HepG2 (cell line): ENCODE data around the gene SEMA7A. TPM values are rescaled to one million over a fixed set of nuclear protein-coding genes. Genes with fewer than 3 reads are reported as not detected.

Experiments
- TBP ChIP-seq: sonication (generic); formaldehyde crosslinking; IDR thresholded peaks from 2 replicates; pipeline ENCODE4 v1.5.0; 2020; ENCODE audit warnings: missing genetic modification reagents
- TSC22D2 ChIP-seq: sonication (generic); formaldehyde crosslinking; IDR thresholded peaks from 2 replicates; pipeline ENCODE4 v1.5.1; 2020; ENCODE audit warnings: missing genetic modification reagents, mild to moderate bottlenecking, borderline replicate concordance
- ZNF205 ChIP-seq: IDR thresholded peaks from 2 replicates; pipeline ENCODE4 v1.6.1; 2018; ENCODE audit warnings: missing biosample characterization, missing genetic modification reagents
- ZNF33A ChIP-seq: sonication (generic); formaldehyde crosslinking; IDR thresholded peaks from 2 replicates; pipeline ENCODE4 v1.5.1; 2020; ENCODE audit warnings: missing genetic modification reagents, mild to moderate bottlenecking, moderate library complexity, borderline replicate concordance
- ZNF766 ChIP-seq: sonication (generic); formaldehyde crosslinking; IDR thresholded peaks from 2 replicates; pipeline ENCODE4 v1.5.0; 2020; ENCODE audit warnings: missing genetic modification reagents, borderline replicate concordance
- polyA plus RNA-seq, 8 experiments: library from polyadenylated mRNA; depleted of rRNA in 3 of 8; stranded (reverse) in 7 of 8; unstranded in 1 of 8; fragments of >200 nt; fragmentation: Illumina TruSeq in 4 of 8; extraction: Trizol in 4 of 8; gene quantifications; 2 replicates each; pipeline versions ENCODE4 v1.2.1 to v1.2.3, GENCODE V29; 2011 to 2016; ENCODE audit warnings: low read depth in 4 of 8, missing spikeins in 1 of 8, mixed read lengths in 1 of 8; ENCODE audit not compliant: insufficient read depth in 1 of 8
- total RNA-seq, 5 experiments: library from RNA; depleted of rRNA; stranded (reverse); fragments of >200 nt; fragmentation: Illumina TruSeq; extraction: Trizol; gene quantifications; 2 replicates each; pipeline ENCODE4 v1.2.3, GENCODE V29; 2016; ENCODE audit warnings: low read depth in 1 of 5
- TF ChIP-seq, protein P1 (sequence below), 2 experiments: fragments of 450-650 bp in 1 of 2; sonication (generic) in 1 of 2; formaldehyde crosslinking in 1 of 2; IDR thresholded peaks; 2 replicates each; pipeline versions ENCODE4 v1.6.1 to v1.8.0; 2016 to 2022; ENCODE audit warnings: antibody characterized with exemption in 1 of 2, mild to moderate bottlenecking in 1 of 2, missing genetic modification reagents in 1 of 2

SEMA7A gene
- total and polyA plus RNA-seq, 2 of the 13 experiments (the other 11 are each of a cell fraction or from before 2014, with no cell fraction given): 9.0 to 15.8 TPM

DNA sequence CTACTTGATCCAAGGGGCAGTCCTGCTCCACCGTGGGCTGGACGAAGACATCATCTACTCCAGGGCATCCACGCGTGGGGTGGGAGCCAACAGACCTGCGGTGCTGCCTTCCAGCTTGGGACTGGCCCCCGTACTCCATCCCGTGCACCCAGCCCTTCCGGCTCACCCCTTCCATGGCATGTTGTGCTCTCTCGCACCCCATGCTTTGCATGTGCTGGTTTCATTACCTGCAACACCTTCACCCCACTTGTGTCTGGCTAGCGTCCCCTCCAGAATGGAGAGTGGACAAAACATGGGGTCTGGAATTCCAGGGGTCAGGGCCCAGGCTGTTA lies 30.2 kb downstream of the SEMA7A start (continued):
- TF ChIP-seq, protein P1, sequence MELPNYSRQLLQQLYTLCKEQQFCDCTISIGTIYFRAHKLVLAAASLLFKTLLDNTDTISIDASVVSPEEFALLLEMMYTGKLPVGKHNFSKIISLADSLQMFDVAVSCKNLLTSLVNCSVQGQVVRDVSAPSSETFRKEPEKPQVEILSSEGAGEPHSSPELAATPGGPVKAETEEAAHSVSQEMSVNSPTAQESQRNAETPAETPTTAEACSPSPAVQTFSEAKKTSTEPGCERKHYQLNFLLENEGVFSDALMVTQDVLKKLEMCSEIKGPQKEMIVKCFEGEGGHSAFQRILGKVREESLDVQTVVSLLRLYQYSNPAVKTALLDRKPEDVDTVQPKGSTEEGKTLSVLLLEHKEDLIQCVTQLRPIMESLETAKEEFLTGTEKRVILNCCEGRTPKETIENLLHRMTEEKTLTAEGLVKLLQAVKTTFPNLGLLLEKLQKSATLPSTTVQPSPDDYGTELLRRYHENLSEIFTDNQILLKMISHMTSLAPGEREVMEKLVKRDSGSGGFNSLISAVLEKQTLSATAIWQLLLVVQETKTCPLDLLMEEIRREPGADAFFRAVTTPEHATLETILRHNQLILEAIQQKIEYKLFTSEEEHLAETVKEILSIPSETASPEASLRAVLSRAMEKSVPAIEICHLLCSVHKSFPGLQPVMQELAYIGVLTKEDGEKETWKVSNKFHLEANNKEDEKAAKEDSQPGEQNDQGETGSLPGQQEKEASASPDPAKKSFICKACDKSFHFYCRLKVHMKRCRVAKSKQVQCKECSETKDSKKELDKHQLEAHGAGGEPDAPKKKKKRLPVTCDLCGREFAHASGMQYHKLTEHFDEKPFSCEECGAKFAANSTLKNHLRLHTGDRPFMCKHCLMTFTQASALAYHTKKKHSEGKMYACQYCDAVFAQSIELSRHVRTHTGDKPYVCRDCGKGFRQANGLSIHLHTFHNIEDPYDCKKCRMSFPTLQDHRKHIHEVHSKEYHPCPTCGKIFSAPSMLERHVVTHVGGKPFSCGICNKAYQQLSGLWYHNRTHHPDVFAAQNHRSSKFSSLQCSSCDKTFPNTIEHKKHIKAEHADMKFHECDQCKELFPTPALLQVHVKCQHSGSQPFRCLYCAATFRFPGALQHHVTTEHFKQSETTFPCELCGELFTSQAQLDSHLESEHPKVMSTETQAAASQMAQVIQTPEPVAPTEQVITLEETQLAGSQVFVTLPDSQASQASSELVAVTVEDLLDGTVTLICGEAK (IDR thresholded peaks at IDR 0.05): no peak
- TF ChIP-seq, protein P1 (CRISPR knock-in tag; IDR thresholded peaks at IDR 0.05): no peak
- TF ChIP-seq ZNF766 (CRISPR knock-in tag) (no peak), TBP (CRISPR knock-in tag) (no peak), ZNF33A (CRISPR knock-in tag) (no peak), ZNF205 (CRISPR knock-in tag) (no peak), TSC22D2 (no peak)
